ENCODE results near the gene CACNA1I.

GRCh38 chr22:39630721-39631120 is 60.2 kb downstream of the CACNA1I start:
- TF ChIP-seq CTCF (IDR thresholded peaks at IDR 0.05) (no peak), POLR2A (IDR thresholded peaks at IDR 0.05) (no peak)
